DMS114 treated with DMSO at 0.1 percent for 48 hours (cell line): Measurements from ENCODE around the gene BAHCC1.
"Not testable (repeated sequence)": the region's sequence is repeated elsewhere in the genome, so short reads cannot be mapped to it uniquely, and the experiment has no call there.

Experiments used
- DNase-seq: peaks from one replicate; lab custom pipeline; 2025; ENCODE audit not compliant: unreplicated experiment; lab: John Stamatoyannopoulos, UW

The BAHCC1 gene

GRCh38 chr17:81425716-81426392, 30.6 kb downstream of the BAHCC1 start:
- not testable (repeated sequence) for DNase-seq

GRCh38 chr17:81426393-81427172, 31.3 kb downstream of the BAHCC1 start:
- DNase-seq: no peak

GRCh38 chr17:81427173-81428120, 32.2 kb downstream of the BAHCC1 start:
- DNase-seq: no peak

DNA sequence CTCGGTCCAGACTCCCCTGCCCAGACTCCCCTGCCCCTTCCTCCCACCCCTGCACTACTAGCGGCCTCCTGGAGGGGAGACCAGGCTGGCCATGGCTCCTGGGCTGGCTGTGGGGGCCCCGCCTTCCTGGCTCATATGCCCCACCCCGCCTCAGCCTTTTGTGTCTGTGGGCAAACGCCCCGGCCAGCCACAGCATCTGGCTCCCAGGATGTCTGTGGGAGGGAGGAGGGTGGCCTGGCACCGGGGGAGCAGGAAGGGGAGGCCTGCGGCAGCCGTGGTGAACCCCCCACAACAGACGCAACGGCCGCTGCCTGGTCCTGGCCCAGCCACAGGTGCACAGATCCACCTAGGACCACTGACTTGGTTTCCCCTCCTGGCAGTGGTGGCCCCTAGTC, 32.9 kb downstream of the BAHCC1 start:
- DNase-seq: no peak

- DNase-seq: no peak
Measured at GRCh38 chr17:81428516-81428915, 33.3 kb downstream of the BAHCC1 start.

DNA sequence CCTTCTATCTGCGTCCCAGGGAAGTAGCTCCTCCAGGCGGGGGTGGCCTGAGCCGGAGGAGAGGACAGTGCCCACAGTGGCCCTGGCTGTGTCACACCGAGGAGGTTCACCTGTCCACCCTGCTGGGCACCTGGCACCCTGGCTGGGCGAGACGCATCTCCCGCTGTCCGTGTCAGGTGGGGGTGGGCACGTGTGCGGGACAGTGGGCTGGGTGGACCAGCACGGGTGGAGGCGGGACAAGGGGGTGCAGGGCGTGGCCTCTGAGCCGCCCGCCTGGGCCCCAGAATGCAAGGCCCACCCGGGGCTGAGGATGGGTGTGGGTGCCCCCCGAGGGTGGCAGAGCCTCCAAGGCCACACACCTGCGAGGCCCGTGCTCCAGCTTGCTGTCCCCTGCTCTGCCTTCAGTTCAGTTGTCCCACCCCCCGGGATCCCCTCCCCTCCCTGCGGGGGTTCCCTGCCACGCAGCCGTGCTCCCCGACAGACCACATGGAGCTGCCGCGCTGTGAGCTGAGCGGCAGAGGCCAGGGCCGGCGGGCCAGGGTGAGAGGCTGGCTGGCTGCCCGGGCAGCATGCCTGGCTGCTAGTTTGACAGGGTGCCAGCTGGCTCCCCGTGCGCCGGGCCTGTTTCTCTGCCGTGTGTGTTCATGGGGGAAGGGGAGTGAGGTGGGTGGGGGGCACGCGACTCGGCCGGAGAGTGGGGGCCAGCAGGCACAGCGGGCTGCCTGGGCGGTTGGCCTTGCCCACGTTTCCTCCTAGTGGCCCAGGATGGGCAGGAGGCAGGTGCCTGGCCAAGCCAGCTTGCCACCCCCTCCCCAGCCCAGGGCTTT, 33.9 kb downstream of the BAHCC1 start:
- no peak for DNase-seq

GRCh38 chr17:81429821-81430551, 34.7 kb downstream of the BAHCC1 start:
- DNase-seq: no peak

GRCh38 chr17:81431545-81432482, 36.6 kb downstream of the BAHCC1 start:
- no peak for DNase-seq

DNA sequence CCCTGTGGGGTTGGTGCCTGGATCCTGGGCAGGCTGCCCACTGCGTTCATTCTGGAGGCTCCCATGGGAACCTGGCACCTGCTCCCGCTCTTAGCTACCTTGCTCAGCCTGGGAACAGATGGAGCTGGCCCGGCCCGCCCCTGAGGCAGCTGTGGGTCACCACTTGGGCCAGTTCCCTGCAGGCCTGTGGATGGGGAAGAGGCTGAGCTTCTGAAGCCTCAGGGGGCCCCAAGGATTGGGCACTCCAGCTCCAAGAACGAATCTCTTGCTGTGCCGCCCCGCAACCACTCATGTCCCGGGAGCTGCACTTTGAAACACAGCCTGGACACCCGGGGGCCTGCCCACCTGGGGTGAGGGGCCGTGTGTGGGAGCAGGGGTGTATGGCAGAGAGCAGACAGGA, 37.7 kb downstream of the BAHCC1 start:
- DNase-seq: no peak

DNA sequence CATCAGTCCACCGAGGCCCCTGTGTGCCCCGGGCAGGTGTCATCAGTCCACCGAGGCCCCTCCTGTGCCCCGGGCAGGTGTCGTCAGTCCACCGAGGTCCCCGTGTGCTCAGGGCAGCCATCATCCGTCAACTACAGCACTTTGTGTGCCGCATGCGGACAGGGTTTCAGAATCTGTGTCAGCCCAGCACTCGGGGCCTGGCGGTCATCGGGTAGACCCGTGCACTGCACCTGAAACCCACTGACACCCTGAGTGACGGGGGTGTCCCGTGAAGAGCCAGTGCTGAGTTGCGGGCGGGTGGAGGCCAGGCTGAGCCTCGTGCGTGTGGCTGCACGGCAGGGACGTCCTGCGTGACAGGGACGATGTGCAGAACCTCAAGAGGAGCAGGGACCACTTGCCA, 38.4 kb downstream of the BAHCC1 start:
- DNase-seq: no peak

DNA sequence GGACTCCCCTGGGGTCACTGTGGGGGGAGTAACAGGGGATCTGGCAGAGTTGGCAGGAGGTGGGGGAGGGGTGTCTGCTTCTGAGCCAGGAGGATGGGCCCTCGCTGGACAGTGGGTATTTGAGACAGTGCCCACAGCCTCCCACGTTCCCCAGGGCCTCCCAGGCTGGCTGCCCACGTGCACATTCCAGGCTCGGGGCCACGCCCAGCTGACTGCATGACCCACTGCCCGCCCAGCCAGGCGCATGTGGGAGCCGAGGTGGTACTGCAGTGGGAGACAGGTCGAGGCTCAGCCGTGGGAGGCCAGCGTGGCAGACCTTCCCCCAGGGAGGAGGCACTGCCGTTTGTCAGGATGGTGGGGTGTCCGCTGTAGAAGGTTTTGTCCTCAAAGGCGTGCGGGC, 38.8 kb downstream of the BAHCC1 start:
- DNase-seq: no peak

GRCh38 chr17:81434681-81435417, 39.6 kb downstream of the BAHCC1 start:
- DNase-seq: no peak

- DNase-seq: no peak
Measured at GRCh38 chr17:81435652-81436293, 40.5 kb downstream of the BAHCC1 start.

DNA sequence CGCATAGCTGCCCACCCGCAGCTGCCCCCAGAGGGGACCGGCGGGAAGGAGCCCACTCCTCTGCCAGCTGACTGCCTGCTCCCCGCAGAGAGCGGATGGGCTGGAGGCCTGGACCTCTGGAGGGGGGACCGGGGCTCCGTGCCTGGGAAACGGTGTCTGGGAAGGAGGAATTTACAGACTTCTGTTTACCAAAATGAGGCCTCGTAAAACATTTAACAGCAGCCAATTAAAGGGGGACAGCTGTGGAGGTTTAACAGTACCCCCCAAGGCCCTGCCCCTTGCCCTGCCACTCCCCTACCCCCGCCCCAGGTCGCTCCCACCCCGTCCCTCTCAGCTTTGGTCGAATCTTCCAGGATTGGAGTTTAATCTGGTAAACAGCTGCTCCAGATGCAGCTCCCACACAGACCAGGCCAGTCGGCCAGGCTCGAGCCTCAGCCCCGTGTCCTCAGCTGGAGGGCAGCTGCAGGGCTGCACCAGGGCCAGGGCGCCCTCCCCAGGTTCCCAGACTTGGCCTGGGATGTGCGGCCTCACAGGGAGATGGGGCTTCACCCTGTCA, 41.1 kb downstream of the BAHCC1 start:
- no peak for DNase-seq

- DNase-seq: no peak
Measured at GRCh38 chr17:81437191-81437651, 42.0 kb downstream of the BAHCC1 start.

DNA sequence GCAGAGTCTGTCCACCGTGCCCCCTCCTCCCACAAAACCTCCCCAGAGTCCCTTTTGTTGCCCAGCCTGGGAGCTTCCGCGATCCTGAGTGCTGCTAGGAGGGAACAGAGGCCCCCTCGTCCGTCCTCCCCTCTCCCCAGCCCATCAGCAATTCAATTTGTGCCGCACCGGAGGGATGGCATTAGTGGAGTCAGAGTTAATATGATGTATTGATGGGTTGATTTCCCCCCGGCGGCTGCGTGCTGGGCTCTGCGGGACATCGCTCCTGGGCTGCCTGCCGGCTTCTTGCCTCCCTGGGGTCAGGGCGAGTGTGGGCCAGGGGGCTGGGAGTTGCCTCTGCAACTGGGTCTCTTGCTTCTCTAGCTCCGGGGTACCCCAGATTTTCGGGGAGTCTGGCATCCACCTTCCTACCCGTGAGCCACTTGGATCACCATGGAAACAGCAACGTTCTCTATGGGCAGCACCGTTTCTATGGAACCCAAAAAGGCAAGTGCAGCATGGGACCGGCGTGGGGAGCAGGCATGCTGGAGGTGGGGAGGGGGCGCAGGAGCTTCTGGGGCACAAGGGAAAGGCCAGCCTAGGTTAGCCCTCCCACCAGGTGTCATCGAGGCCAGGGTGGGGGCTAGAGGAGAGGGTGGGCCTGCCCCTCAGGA, 42.9 kb downstream of the BAHCC1 start:
- DNase-seq: no peak

- DNase-seq: no peak
Measured at GRCh38 chr17:81438688-81439087, 43.4 kb downstream of the BAHCC1 start.
